Subcutaneous abdominal adipose tissue (tissue), 5 donors: ENCODE data around the gene HHIPL2.
"Not testable (repeated sequence)": the region's sequence is repeated elsewhere in the genome, so short reads cannot be mapped to it uniquely, and the experiment has no call there.

ENCODE experiments used
- H3K27ac ChIP-seq: one replicate; pipeline ENCODE4 v1.7.0; 2013; ENCODE audit warnings: low read depth, mild to moderate bottlenecking, inconsistent platforms, low read length, moderate library complexity
- H3K27me3 ChIP-seq, 5 donors: one replicate each; pipeline ENCODE4 v1.7.0; 2013; ENCODE audit warnings: low read length in 5 of 5, inconsistent platforms in 1 of 5; ENCODE audit not compliant: control insufficient read depth in 5 of 5, insufficient read depth in 4 of 5
- H3K36me3 ChIP-seq, 5 donors: one replicate each; pipeline ENCODE4 v1.7.0; 2013; ENCODE audit warnings: low read length in 5 of 5; ENCODE audit not compliant: control insufficient read depth in 5 of 5, insufficient read depth in 5 of 5
- H3K4me1 ChIP-seq, 5 donors: one replicate each; pipeline ENCODE4 v1.7.0; 2013; ENCODE audit warnings: low read length in 5 of 5, mild to moderate bottlenecking in 3 of 5, moderate library complexity in 1 of 5; ENCODE audit not compliant: control insufficient read depth in 5 of 5, insufficient read depth in 5 of 5
- H3K4me3 ChIP-seq, 5 donors: one replicate each; pipeline ENCODE4 v1.7.0; 2013; ENCODE audit warnings: low read length in 5 of 5, low read depth in 1 of 5
- H3K9ac ChIP-seq, 5 donors: one replicate each; pipeline ENCODE4 v1.7.0; 2013; ENCODE audit warnings: low read length in 5 of 5, mild to moderate bottlenecking in 4 of 5, moderate library complexity in 3 of 5
- H3K9me3 ChIP-seq, 5 donors: one replicate each; pipeline ENCODE4 v1.7.0; 2013; ENCODE audit warnings: low read length in 5 of 5; ENCODE audit not compliant: control insufficient read depth in 5 of 5
- donor health status: healthy.
- donor health status: healthy.
- donor health status: healthy.
- donor health status: healthy.
- donor health status: healthy.

Gene HHIPL2

DNA sequence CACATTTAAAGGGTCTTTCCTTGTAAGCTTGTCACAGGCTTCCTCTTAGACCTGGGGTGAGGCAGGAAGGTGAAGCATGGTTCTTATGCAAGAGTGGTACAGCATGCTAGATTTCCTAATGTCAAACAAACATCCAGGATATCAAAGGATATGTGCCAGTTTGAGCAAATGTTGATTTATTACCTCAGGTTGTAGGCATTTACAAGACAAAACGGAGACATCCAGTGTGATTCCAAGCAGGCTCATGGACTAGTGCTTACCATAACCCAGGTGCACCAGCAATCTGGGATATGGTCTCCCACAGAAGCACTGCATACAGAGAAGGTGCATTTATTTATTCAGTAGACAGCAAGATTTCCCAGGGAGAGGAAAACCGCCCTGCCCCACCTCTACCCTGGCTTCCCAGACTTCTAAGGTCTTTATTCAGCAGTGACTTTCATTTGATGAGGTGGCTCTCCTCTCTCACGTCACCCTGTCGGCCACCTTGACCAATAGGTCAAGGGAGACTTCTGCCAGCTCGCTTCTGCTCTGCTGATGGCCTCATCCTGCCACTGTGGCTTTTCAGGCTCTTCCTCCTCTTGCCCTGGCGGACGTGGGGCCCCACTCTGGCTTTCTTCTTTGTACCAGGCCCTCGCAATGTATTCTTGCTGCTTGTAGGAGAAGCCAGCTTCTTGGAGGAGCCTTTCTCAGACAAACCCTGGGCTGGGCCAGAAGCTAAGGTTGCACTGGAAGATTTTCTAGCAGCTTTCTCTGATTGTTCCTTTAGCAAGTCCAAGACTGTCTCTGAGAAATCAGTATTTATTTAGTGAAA lies 25.6 kb downstream of the HHIPL2 start:
- H3K27me3 ChIP-seq: no peaks in the 10 kb centered on the region
- H3K9me3 ChIP-seq: peaks cover 0 to 6% (median 0%) of the 10 kb centered on the region in 5 donors
- no peak overlapping the region for H3K4me3 ChIP-seq
- no peak overlapping the region for H3K27ac ChIP-seq
- H3K36me3 ChIP-seq: no peaks in the 10 kb centered on the region
- peaks cover 0 to 9% (median 4%) of the 10 kb centered on the region in 5 donors for H3K4me1 ChIP-seq
- H3K9ac ChIP-seq: no peak overlapping the region

DNA sequence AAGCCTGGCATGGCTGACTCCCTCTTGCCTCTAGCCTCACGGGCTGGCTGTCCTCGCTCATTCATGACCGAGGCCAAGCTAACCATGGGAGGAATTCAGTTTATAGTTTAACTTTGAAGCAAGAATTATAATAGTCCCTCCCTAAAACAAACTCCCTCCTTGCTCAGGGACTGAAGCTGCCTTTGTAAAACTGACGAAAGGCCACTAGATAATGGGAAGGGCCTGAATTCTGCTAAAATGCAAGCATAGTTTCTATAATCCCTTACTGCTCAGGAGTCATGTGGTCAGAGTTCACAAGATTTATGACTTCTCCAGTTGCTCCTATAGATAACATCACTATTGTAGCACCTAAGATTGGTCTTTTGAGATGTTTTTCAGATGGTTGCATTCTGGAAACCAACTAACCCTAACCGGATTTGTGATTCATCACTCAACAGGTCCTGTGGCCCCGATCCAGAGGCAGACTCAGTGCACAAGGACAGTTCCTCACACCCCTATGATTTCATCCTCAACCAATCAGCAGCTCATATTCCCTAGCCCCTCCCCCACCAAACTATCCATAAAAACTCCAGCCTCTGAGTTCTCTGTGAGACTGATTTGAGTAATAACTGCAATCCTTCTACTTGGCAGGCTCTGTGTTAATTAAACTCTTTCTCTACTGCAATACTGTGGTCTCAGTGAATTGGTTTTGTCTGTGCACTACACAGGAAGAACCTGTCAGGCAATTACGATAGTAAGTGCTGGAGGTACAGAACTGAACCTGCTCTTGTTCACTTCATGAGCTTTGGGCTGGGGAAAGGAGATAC lies 26.4 kb downstream of the HHIPL2 start:
- peaks cover 0 to 9% (median 4%) of the 10 kb centered on the region in 5 donors for H3K4me1 ChIP-seq
- no peak overlapping the region for H3K27ac ChIP-seq
- no peaks in the 10 kb centered on the region for H3K27me3 ChIP-seq
- H3K36me3 ChIP-seq: no peaks in the 10 kb centered on the region
- H3K9ac ChIP-seq: no peak overlapping the region
- H3K4me3 ChIP-seq: no peak overlapping the region
- H3K9me3 ChIP-seq: peaks cover 0 to 6% (median 0%) of the 10 kb centered on the region in 5 donors

DNA sequence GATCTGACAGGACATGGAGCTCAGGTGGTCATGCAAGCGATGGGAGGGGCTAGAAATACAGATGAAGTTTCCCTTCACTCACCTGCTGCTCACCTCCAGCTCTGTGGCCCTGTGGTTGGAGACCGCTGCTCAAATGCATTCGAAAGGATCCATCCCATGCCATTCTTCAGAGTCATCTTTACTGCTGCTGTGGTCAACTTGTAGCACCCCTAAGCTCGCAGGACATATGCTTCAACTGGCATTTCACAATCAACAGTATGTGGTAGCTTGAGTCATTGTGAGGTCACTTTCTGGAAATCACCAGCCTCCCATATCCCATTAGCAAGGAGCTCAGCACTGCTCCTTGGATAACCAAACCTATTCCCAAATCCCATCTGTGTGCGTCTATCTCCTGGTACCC lies 58.4 kb downstream of the HHIPL2 start:
- H3K27ac ChIP-seq, H3K9ac ChIP-seq, H3K9me3 ChIP-seq, H3K27me3 ChIP-seq, H3K4me3 ChIP-seq, H3K4me1 ChIP-seq, H3K36me3 ChIP-seq: not testable (repeated sequence)

DNA sequence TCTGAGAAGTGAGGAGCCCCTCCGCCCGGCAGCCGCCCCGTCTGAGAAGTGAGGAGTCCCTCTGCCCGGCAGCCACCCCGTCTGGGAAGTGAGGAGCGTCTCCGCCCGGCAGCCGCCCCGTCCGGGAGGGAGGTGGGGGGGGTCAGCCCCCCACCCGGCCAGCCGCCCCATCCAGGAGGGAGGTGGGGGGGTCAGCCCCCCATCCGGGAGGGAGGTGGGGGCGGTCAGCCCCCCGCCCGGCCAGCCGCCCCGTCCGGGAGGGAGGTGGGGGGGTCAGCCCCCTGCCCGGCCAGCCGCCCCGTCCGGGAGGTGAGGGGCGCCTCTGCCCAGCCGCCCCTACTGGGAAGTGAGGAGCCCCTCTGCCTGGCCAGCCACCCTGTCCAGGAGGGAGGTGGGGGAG lies 60.1 kb downstream of the HHIPL2 start:
- not testable (repeated sequence) for H3K27me3 ChIP-seq, H3K27ac ChIP-seq, H3K36me3 ChIP-seq, H3K4me1 ChIP-seq, H3K4me3 ChIP-seq, H3K9me3 ChIP-seq, H3K9ac ChIP-seq

DNA sequence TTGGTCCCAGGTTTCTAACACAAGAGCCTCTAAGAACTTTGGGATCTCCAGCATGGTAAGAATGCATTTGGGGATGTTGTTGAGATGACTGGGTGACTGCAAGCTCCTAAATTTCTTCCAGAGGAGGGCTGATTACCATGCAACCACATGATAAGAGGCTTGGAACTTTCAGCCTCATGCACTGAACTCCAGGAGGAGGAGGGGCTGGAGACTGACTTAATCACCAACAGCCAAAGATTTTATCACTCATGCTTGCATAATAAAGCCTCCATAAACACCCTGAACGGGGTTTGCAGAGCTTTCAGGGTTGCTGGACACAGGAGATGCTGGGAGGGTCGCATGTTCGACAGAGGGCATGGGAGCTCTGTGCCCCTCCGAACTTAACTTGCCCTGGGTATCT lies 63.9 kb downstream of the HHIPL2 start:
- H3K4me1 ChIP-seq, H3K36me3 ChIP-seq, H3K27ac ChIP-seq, H3K4me3 ChIP-seq, H3K9ac ChIP-seq, H3K9me3 ChIP-seq, H3K27me3 ChIP-seq: not testable (repeated sequence)

DNA sequence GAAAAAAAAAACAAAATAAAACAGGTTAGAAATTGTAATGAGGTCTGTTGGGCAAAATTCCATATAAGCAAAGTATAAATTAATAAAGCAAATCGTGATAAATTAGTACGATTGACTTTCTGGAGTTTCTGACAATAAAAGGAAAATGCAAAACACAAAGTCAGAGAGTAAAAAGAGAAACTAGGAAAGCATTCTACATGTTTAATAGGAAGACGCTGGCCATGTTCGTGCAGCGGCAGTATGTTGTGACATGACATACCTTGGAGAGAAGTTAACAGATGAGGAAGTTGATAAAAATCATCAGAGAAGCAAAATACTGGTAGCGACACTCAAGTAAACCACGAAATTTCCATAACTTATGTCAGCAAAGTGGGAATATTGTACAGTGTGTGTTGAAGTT lies 68.3 kb downstream of the HHIPL2 start:
- not testable (repeated sequence) for H3K9me3 ChIP-seq, H3K27me3 ChIP-seq, H3K36me3 ChIP-seq, H3K4me1 ChIP-seq, H3K27ac ChIP-seq, H3K4me3 ChIP-seq, H3K9ac ChIP-seq

DNA sequence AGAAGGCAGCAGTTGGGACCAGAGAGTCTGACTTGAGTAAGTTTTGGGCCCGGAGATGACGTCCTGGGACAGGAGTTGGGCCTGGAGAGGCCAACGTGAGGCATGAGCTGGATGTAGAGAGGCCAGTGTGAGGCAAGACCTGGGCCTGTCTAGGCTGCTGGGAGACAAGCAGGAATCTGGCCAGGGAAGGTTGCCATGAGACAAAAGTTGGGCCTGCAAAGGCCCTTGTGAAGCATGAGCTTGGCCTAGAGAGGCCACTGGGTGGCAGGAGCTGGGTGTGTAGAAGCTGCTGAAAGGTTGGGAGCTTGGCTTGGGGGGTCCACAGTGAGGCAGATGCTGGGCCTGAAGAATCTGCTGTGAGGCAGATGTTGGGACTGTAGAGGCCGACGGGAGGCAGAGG lies 71.5 kb downstream of the HHIPL2 start:
- H3K36me3 ChIP-seq, H3K9ac ChIP-seq, H3K27me3 ChIP-seq, H3K9me3 ChIP-seq, H3K4me3 ChIP-seq, H3K27ac ChIP-seq, H3K4me1 ChIP-seq: not testable (repeated sequence)

DNA sequence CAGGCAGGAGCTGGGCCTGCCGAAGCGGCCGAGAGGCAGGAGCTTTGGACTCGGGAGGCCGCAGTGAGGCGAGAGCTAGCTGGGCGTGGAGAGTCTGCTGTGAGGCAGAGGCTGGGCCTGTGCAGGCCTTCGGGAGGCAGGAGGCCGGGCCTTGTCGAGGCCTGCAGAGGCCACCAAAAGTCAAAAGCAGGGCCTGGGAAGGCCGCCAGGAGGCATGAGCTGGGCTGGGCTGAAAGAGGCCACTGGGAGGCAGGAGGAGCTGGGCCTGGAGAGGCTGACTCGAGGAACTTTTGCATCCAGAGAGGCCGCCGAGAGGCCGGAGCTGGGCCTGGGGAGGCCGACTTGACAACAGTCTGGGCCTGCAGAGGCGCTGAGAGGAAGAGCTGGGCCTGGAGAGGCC lies 74.2 kb downstream of the HHIPL2 start:
- not testable (repeated sequence) for H3K4me3 ChIP-seq, H3K36me3 ChIP-seq, H3K27ac ChIP-seq, H3K9me3 ChIP-seq, H3K4me1 ChIP-seq, H3K9ac ChIP-seq, H3K27me3 ChIP-seq

DNA sequence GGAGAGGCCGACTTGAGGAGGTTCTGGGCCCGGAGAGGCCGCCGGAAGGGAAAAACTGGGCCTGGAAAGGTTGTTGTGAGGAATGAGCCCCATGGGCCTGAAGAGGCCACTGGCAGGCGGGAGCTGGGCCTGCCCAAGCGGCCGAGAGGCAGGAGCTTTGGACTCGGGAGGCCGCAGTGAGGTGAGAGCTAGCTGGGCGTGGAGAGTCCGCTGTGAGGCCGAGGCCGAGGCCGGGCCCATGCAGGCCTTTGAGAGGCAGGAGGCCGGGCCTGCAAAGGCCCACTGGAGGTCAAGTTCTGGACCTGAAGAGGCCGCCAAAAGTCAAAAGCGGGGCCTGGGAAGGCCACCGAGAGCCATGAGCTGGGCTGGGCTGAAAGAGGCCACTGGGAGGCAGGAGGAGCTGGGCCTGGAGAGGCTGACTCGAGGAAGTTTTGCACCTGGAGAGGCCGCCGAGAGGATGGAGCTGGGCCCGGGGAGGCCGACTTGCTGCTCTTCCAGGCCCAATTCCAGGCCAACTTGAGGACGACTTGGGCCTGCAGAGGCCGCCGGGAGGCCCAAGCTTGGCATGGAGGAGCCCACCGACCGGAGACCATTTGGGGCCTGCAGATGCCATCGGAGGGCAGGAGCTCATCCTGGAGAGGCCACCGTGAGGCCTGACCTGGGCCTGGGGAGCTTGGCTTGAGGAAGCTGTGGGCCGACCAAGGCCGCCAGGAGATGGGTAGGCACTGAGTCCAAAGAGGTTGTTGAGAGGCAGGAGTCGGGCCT lies 74.9 kb downstream of the HHIPL2 start:
- not testable (repeated sequence) for H3K4me1 ChIP-seq, H3K36me3 ChIP-seq, H3K9me3 ChIP-seq, H3K27ac ChIP-seq, H3K4me3 ChIP-seq, H3K9ac ChIP-seq, H3K27me3 ChIP-seq
